AG10803 (cell line): ENCODE data around the gene CASZ1.

ENCODE experiments used
- DNase-seq: peaks from one replicate; pipeline ENCODE4 v3.0.0; 2010; ENCODE audit warnings: low read depth
- H3K4me3 ChIP-seq: 2 replicates; pipeline ENCODE4 v1.5.1; 2011; ENCODE audit warnings: mild to moderate bottlenecking, low read length, control low read depth
- CTCF ChIP-seq: conservative IDR thresholded peaks from 2 replicates; pipeline ENCODE4 v1.5.1; 2011; ENCODE audit warnings: mild to moderate bottlenecking, low read length, control low read depth, inconsistent platforms

The CASZ1 gene

GRCh38 chr1:10626131-10626731, 170.2 kb downstream of the CASZ1 start:
- H3K4me3 ChIP-seq, result no peak overlapping the region
- TF ChIP-seq CTCF, result no peak

GRCh38 chr1:10625554-10625953, 170.9 kb downstream of the CASZ1 start:
- DNase-seq, result peak; percentile 22
- H3K4me3 ChIP-seq, result no peak overlapping the region
- TF ChIP-seq CTCF, result no peak

More at GRCh38 chr1:10626131-10626731, 170.2 kb downstream of the CASZ1 start:
- peak; percentile 31 for DNase-seq

GRCh38 chr1:10625076-10625475, 171.4 kb downstream of the CASZ1 start:
- H3K4me3 ChIP-seq, result no peak overlapping the region
- no peak for DNase-seq
- no peak for TF ChIP-seq CTCF

- no peak for DNase-seq
- TF ChIP-seq CTCF, result no peak
- H3K4me3 ChIP-seq, result no peak overlapping the region
These were observed 172.0 kb downstream of the CASZ1 start for GRCh38 chr1:10624256-10625050.

GRCh38 chr1:10623686-10624145, 172.7 kb downstream of the CASZ1 start:
- no peak for DNase-seq
- no peak for TF ChIP-seq CTCF
- H3K4me3 ChIP-seq, result no peak overlapping the region

GRCh38 chr1:10622910-10623685, 173.3 kb downstream of the CASZ1 start:
- no peak for DNase-seq
- no peak overlapping the region for H3K4me3 ChIP-seq
- no peak for TF ChIP-seq CTCF
